Fibroblast of villous mesenchyme (primary cell): Measurements from ENCODE around the gene CAMKK1. TPM values are rescaled to one million over a fixed set of nuclear protein-coding genes. Genes with fewer than 3 reads are reported as not detected.

ENCODE experiments used
- DNase-seq: peaks from one replicate; pipeline ENCODE4 v3.0.0-alpha.2; 2010; ENCODE audit warnings: low read depth
- H3K4me3 ChIP-seq: 2 replicates; pipeline ENCODE4 v1.5.1; 2011; ENCODE audit warnings: low read depth, mild to moderate bottlenecking, low read length
- total RNA-seq: library from RNA; depleted of rRNA; stranded (reverse); fragments of >200 nt; gene quantifications from 2 replicates; pipeline ENCODE4 v1.2.3, GENCODE V29; 2012
- TF ChIP-seq, protein P1 (sequence below): IDR thresholded peaks from 2 replicates; pipeline ENCODE4 v1.5.1; 2012; ENCODE audit warnings: low read depth, mild to moderate bottlenecking, low read length; ENCODE audit not compliant: insufficient read depth

CAMKK1 gene
- total RNA-seq, 1 donor, result 2.2 TPM

DNA sequence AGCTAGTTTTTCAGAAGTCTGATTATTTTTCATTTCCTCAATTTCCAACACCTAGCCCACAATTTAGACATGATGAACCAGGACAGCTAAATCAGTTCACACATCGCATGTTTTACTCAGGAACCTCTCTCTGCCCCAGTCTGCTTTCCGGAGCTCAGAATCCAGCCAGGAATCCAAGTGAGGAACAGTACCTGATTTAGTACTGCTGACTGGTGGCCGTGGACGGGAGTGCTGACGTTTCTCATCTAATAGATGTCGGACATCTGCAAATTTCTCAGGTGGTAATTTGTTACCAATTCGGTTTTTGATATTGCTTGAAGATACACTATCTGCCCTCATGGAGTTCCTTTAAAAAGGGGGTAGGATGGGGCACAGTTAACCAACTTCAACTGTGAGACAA, 76.9 kb downstream of the CAMKK1 start:
- TF ChIP-seq, protein P1, sequence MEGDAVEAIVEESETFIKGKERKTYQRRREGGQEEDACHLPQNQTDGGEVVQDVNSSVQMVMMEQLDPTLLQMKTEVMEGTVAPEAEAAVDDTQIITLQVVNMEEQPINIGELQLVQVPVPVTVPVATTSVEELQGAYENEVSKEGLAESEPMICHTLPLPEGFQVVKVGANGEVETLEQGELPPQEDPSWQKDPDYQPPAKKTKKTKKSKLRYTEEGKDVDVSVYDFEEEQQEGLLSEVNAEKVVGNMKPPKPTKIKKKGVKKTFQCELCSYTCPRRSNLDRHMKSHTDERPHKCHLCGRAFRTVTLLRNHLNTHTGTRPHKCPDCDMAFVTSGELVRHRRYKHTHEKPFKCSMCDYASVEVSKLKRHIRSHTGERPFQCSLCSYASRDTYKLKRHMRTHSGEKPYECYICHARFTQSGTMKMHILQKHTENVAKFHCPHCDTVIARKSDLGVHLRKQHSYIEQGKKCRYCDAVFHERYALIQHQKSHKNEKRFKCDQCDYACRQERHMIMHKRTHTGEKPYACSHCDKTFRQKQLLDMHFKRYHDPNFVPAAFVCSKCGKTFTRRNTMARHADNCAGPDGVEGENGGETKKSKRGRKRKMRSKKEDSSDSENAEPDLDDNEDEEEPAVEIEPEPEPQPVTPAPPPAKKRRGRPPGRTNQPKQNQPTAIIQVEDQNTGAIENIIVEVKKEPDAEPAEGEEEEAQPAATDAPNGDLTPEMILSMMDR, result no peak
- no peak overlapping the region for H3K4me3 ChIP-seq
- DNase-seq, result no peak

- H3K4me3 ChIP-seq, result no peak overlapping the region
- TF ChIP-seq, protein P1, result no peak
- no peak for DNase-seq
These were observed 77.7 kb downstream of the CAMKK1 start for GRCh38 chr17:3815122-3815521.

DNA sequence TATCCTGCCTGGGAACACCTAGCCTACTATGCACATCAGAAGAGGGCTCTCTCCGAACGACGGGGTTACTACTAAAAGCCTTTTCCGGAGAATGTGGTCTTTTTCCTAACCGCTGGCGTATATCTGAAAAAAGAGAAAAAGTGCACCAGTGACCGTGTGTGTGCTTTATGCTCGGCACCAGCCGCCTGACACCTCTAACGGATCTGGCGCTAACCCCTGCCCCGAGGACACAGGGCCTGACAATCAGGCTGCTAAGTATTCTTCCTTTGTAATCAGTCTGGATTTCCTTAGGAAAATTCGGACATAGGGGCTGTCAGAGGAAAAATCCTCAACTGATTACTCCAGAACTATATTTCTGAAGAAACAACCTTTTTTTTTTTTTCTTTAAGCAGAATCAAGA, 78.5 kb downstream of the CAMKK1 start:
- no peak for DNase-seq
- TF ChIP-seq, protein P1, result no peak

GRCh38 chr17:3813171-3813570, 79.7 kb downstream of the CAMKK1 start:
- H3K4me3 ChIP-seq, result no peak overlapping the region
- TF ChIP-seq, protein P1, result no peak
- no peak for DNase-seq

More for the DNA sequence above, 78.5 kb downstream of the CAMKK1 start:
- H3K4me3 ChIP-seq, result no peak overlapping the region

- H3K4me3 ChIP-seq, result no peak overlapping the region
- TF ChIP-seq, protein P1, result no peak
- no peak for DNase-seq
These were observed 80.1 kb downstream of the CAMKK1 start for GRCh38 chr17:3812771-3813170.

GRCh38 chr17:3812284-3812683, 80.6 kb downstream of the CAMKK1 start:
- DNase-seq, result no peak
- H3K4me3 ChIP-seq, result no peak overlapping the region
- TF ChIP-seq, protein P1, result no peak

Other genes with a start within 250 kb of the CAMKK1 start
- 215 and 228 TPM in 2 replicates for gene TAX1BP3, start 224.5 kb downstream of the CAMKK1 start, total RNA-seq
- gene EMC6, start 224.2 kb downstream of the CAMKK1 start, total RNA-seq, result 12.6 and 16.4 TPM in 2 replicates
- 0.32 and 2.2 TPM in 2 replicates for gene P2RX5, start 196.9 kb downstream of the CAMKK1 start, total RNA-seq
- 5.5 and 6.9 TPM in 2 replicates for gene HASPIN, start 169.2 kb downstream of the CAMKK1 start, total RNA-seq
- gene ITGAE, start 91.9 kb downstream of the CAMKK1 start, total RNA-seq, result 20.6 and 37.1 TPM in 2 replicates
- 17.7 and 26.3 TPM in 2 replicates for gene NCBP3, start 46.8 kb downstream of the CAMKK1 start, total RNA-seq
- 1.3 and 2.3 TPM in 2 replicates for gene P2RX1, start 23.4 kb upstream of the CAMKK1 start, total RNA-seq
- 0.43 and 2.9 TPM in 2 replicates for gene ATP2A3, start 71.4 kb upstream of the CAMKK1 start, total RNA-seq
- 43.8 and 48.4 TPM in 2 replicates for gene ZZEF1, start 250.0 kb upstream of the CAMKK1 start, total RNA-seq